ENCODE data around the gene DNAJC5.

DNA sequence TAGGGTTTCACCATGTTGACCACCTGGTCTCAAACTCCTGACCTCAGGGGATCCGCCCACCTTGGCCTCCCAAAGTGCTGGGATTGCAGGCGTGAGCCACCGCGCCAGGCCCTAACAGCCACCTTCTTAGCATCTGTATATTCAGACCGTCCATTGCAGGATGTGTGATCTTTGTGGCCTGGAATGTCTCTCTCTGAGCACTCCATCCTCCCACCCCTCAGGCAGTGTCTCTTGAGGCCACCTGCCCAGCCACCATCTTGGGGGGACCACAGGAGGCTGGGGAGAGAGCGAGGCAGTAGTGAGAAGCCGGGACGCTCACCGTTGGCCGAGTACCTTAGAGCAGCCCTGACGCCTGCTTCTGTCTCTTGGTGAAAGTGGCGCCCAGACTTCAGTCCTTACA, 18.8 kb downstream of the DNAJC5 start:
- no peak for TF ChIP-seq POLR2A (IDR thresholded peaks at IDR 0.05)
- TF ChIP-seq, protein P1, sequence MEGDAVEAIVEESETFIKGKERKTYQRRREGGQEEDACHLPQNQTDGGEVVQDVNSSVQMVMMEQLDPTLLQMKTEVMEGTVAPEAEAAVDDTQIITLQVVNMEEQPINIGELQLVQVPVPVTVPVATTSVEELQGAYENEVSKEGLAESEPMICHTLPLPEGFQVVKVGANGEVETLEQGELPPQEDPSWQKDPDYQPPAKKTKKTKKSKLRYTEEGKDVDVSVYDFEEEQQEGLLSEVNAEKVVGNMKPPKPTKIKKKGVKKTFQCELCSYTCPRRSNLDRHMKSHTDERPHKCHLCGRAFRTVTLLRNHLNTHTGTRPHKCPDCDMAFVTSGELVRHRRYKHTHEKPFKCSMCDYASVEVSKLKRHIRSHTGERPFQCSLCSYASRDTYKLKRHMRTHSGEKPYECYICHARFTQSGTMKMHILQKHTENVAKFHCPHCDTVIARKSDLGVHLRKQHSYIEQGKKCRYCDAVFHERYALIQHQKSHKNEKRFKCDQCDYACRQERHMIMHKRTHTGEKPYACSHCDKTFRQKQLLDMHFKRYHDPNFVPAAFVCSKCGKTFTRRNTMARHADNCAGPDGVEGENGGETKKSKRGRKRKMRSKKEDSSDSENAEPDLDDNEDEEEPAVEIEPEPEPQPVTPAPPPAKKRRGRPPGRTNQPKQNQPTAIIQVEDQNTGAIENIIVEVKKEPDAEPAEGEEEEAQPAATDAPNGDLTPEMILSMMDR (IDR thresholded peaks at IDR 0.05), result no peak
